GM12891 (cell line): ENCODE results near the gene PRODH2.

Source experiments
- POLR2A ChIP-seq: IDR thresholded peaks from 2 replicates; pipeline ENCODE4 v1.6.1; 2011; ENCODE audit warnings: low read depth, low read length, control low read depth
- POLR2AphosphoS5 ChIP-seq: IDR thresholded peaks from 2 replicates; pipeline ENCODE4 v1.6.1; 2011; ENCODE audit warnings: low read depth, low read length, control low read depth

DNA sequence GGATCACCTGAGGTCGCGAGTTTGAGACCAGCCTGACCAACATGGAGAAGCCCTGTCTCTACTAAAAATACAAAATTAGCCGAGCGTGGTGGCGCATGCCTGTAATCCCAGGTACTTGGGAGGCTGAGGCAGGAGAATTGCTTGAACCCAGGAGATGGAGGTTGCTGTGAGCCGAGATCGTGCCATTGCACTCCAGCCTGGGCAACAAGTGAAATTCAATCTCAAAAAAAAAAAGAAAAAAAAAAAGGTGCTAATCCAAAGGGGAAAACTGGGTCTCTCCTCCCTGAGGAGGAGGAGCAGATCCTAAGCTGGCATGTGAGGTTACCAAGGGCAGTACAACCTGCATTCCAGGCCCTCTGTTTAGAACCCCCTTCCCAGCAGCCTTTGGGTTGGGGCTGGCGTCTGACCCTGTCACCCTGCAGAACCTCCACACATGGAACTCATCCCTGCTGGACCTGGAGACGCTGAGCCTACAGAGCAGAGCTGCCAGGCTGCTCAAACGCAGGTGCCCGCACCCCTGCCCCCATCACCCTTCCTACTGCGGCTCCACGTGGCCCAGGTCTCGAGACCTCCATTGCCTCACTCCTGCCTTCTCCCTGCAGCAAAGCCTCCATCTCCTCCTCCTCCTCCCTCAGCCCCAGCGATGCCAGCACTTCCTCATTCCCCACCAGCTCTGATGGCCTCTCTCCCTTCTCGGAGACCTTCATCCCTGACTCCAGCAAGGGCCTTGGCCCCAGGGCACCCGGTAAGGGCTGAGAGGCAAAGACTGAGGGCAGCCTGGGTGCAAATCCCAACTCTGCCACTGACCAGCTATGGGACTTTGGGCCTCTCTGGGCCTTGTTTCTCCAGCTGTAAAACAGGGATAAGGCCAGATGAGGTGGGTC lies 48.0 kb downstream of the PRODH2 start:
- TF ChIP-seq POLR2A: no peak
- TF ChIP-seq POLR2AphosphoS5: no peak
